Heart right ventricle (tissue), 16 donors: ENCODE measurements around the gene CYBA. TPM values are rescaled to one million over a fixed set of nuclear protein-coding genes. Genes with fewer than 3 reads are reported as not detected.
A peak's percentile ranks its signal among the peaks of the same experiment; 100 is the strongest.

Experiments used
- ATAC-seq, 8 donors: fragments of 200-7000 bp; cut with Tn5 transposase; one replicate each; pipeline ENCODE4 v1.9.1; 2020; ENCODE audit warnings: mild to moderate bottlenecking in 8 of 8, moderate library complexity in 8 of 8, moderate number of reproducible peaks in 1 of 8
- DNase-seq, 2 donors: peaks; one replicate each; pipeline ENCODE4 v3.0.0-alpha.2; 2020
- H3K27ac ChIP-seq, 10 donors: fragments of 200-600 bp; sonication (generic) in 2 of 10; one replicate each; pipeline versions ENCODE4 v1.5.0 to v1.8.0; 2020 to 2022; ENCODE audit warnings: mild to moderate bottlenecking in 3 of 10
- H3K27me3 ChIP-seq, 7 donors: fragments of 200-600 bp; one replicate each; pipeline ENCODE4 v1.8.0; 2021 to 2022; ENCODE audit warnings: mild to moderate bottlenecking in 2 of 7
- H3K36me3 ChIP-seq, 9 donors: fragments of 200-600 bp; sonication (generic) in 1 of 9; one replicate each; pipeline versions ENCODE4 v1.5.0 to v1.8.0; 2020 to 2022; ENCODE audit warnings: mild to moderate bottlenecking in 2 of 9
- H3K4me1 ChIP-seq, 9 donors: fragments of 200-600 bp; sonication (generic) in 1 of 9; one replicate each; pipeline versions ENCODE4 v1.5.0 to v1.8.0; 2020 to 2022; ENCODE audit warnings: mild to moderate bottlenecking in 4 of 9
- H3K4me3 ChIP-seq, 10 donors: fragments of 200-600 bp; sonication (generic) in 2 of 10; one replicate each; pipeline versions ENCODE4 v1.5.0 to v1.8.0; 2020 to 2022; ENCODE audit warnings: mild to moderate bottlenecking in 7 of 10, moderate library complexity in 2 of 10
- H3K9me3 ChIP-seq, 11 donors: fragments of 200-600 bp in 10 of 11; sonication (generic) in 2 of 11; one replicate each; pipeline versions ENCODE4 v1.5.0 to v1.8.0; 2013 to 2022; ENCODE audit warnings: mild to moderate bottlenecking in 2 of 11, control low read depth in 1 of 11, moderate library complexity in 1 of 11
- WGBS, 2 donors: extraction: QIAGEN DNeasy Blood & Tissue Kit; methylation state at CpG; one replicate each; pipeline ENCODE4 v1.1.7; 2013; ENCODE audit warnings: inconsistent platforms in 1 of 2; 5-methylcytosine and 5-hydroxymethylcytosine counted together
- intact Hi-C, 10 donors: fragments of 100-400 bp; cut with DNase I; formaldehyde crosslinking; loops; one replicate each; pipeline versions ENCODE4 v1.11.1 to v1.14.2; 2022
- long read RNA-seq, 3 donors: library from polyadenylated mRNA; unstranded; transcript quantifications; one replicate each; pipeline ENCODE4 v2.0.0, GENCODE V29; 2020 to 2021
- polyA plus RNA-seq, 2 donors: library from polyadenylated mRNA; stranded (reverse); fragments of 200-250 nt; gene quantifications; one replicate each; pipeline ENCODE4 v1.2.3, GENCODE V29; 2013
- total RNA-seq, 10 donors: library from RNA; stranded (reverse); fragmentation: NEBNext Ultra II Directional in 3 of 10; extraction: Animal tissue kit (Norgen Biotek cat#: 25700) in 3 of 10; gene quantifications; one replicate each; pipeline versions ENCODE4 v1.2.1 to v1.2.4, GENCODE V29; 2021 to 2023
- TF ChIP-seq, protein P1 (sequence below), 9 donors: fragments of 200-600 bp; sonication (generic) in 2 of 9; IDR thresholded peaks; one replicate each; pipeline versions ENCODE4 v1.5.0 to v1.8.0; 2021 to 2022; ENCODE audit warnings: antibody characterized with exemption in 9 of 9, mild to moderate bottlenecking in 5 of 9, moderate library complexity in 1 of 9
- donor health status: Arrhythmogenic right ventricular cardiomyopathy.
- donor health status: ischemic (EF 13 %, LVEDD 7.1; RV severe dilation, severe dysfunction).
- donor health status: healthy with polysubstance abuse.
- donor health status: DM: no; HTN: yes; CAD: no.
- donor health status: DM: no; HTN: no; CAD: no.
- donor health status: ischemic (EF 25% LVEDD 6.9; RV normal size, moderate dysfunction).
- donor health status: ischemic (EF 25% LVEDD 5.7; RV mildly dilated, moderate dysfunction).
- donor health status: healthy.
- donor health status: DM: yes; HTN: yes; CAD: no.
- donor health status: Ischemic cardiomyopathy.
- donor health status: ischemic (EF 35%, LVEDD 5.7; RV mildly dilated, moderate dysfunction).
- donor health status: nonischemic (EF 11% LVEDD 7.7; RV severe dilation, severe dysfunction).
- donor health status: DM: yes; HTN: yes; CAD: no.
- donor health status: PGD.
- donor health status: ischemic (EF 29% LVEDD 5.4; RV normal size, mild dysfunction).
- donor health status: nonischemic (EF 23%, LVEDD 6.1; RV moderate dilation, normal function).

Gene CYBA
- total RNA-seq (100 to 1,000 TPM in 1 of 10 donors, 10 to 100 TPM in 9; 13.0 to 117 (median 27.7) TPM), polyA plus RNA-seq (10 to 100 TPM; 72.2 to 90.0 TPM)
- long read RNA-seq, donor 1, transcript CYBA-201 (6 exons, 797 nt): major isoform, 23 of 35 reads
- long read RNA-seq, donor 1, partial matches to known transcripts: 3 of 35 reads
- long read RNA-seq, donor 1, other reads (novel, unspliced or antisense): 9 of 35 reads
- long read RNA-seq, donor 2, transcript CYBA-201 (6 exons, 797 nt): major isoform, 33 of 42 reads
- long read RNA-seq, donor 2, partial matches to known transcripts: 3 of 42 reads
- long read RNA-seq, donor 2, other reads (novel, unspliced or antisense): 6 of 42 reads
- long read RNA-seq, donor 3: 0 reads

DNA sequence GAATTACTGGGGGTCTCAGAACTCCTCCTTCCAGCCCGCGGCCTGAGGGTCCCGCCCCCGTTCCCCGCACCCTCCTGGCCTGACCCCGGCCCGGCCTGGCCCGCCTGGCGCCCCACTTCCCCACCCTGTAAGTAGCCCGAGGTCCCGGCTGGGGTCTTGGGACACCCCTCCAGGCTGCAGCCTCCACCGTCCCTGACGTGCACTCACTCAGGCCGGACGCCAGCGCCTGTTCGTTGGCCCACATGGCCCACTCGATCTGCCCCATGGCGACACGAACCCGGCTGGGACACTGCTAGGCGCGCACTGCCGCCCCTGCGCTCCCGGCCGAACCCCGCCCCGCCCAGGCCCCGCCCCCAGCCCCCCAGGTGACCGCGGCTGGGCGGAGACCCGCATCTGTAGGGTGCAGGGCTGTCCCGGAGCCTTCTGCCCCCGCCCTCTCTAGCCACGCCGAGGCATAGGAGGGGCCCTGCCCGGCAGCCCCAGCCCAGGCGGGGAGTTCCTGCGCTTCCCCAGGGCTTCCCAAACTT, at the start of gene CYBA:
Gene CYBA (minus strand): TSS at position 305 of the 527 bp plus-strand sequence. CDS start 40 bp downstream, at position 265.
- Histone ChIP-seq H3K4me1 (peaks cover 10 to 51% (median 24%) of the 10 kb centered on the region in 9 donors), H3K4me3 (peak within 1 kb of the TSS; percentile 45 to 87 (median 76)), H3K36me3 (peaks cover 0 to 59% (median 13%) of the 10 kb centered on the region in 9 donors), H3K9me3 (no peaks in the 10 kb centered on the region), H3K27me3 (no peaks in the 10 kb centered on the region), H3K27ac (peak within 1 kb of the TSS; percentile 48 to 98 (median 76))
- ATAC-seq (peak; percentile 78 to 92 (median 89)), DNase-seq (peak; percentile 77 to 81)
- 0 to 2% methylated on average over 39 to 41 of the region's 41 CpGs for WGBS, 2 donors
- TF ChIP-seq, protein P1, sequence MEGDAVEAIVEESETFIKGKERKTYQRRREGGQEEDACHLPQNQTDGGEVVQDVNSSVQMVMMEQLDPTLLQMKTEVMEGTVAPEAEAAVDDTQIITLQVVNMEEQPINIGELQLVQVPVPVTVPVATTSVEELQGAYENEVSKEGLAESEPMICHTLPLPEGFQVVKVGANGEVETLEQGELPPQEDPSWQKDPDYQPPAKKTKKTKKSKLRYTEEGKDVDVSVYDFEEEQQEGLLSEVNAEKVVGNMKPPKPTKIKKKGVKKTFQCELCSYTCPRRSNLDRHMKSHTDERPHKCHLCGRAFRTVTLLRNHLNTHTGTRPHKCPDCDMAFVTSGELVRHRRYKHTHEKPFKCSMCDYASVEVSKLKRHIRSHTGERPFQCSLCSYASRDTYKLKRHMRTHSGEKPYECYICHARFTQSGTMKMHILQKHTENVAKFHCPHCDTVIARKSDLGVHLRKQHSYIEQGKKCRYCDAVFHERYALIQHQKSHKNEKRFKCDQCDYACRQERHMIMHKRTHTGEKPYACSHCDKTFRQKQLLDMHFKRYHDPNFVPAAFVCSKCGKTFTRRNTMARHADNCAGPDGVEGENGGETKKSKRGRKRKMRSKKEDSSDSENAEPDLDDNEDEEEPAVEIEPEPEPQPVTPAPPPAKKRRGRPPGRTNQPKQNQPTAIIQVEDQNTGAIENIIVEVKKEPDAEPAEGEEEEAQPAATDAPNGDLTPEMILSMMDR (IDR thresholded peaks at IDR 0.05): no peak
- intact Hi-C loops: no loop called here

DNA sequence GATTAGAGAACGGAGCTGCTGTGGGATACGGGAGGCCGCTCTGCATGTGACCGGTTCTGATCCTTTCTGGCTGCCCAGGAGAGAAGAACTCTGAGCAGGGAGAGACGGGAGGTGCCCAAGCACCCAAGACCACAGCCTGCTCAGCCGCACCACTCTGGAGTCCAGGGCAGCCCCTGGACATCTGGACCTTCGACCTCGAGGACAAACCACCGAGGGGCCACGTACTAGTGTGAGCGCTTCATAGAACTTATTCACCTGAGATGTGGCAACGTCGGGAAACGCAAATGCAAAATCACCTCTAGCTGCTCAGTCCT, 49.4 kb upstream of the CYBA start:
- 80 to 81% methylated on average over 14 of the region's 14 CpGs for WGBS, 2 donors
- DNase-seq (no peak), ATAC-seq (no peak)
- Histone ChIP-seq H3K36me3 (peaks cover 0 to 64% (median 25%) of the 10 kb centered on the region in 9 donors), H3K27ac (peak overlapping the region in 9 of 10 donors; percentile 64 to 97 (median 83)), H3K4me1 (peaks cover 7 to 61% (median 49%) of the 10 kb centered on the region in 9 donors), H3K9me3 (no peaks in the 10 kb centered on the region), H3K4me3 (peak overlapping the region in 4 of 10 donors; percentile 6 to 99 (median 26)), H3K27me3 (no peaks in the 10 kb centered on the region)
- intact Hi-C loops: loop anchor here in 3 of 10 donors (5.0 to 10.0 kb wide), 2 partner anchors 38 to 125 kb away; partner anchors contain the start of genes ZC3H18 (in 2 of the 3) and MVD (in 1 of the 3)
- TF ChIP-seq, protein P1 (IDR thresholded peaks at IDR 0.05): no peak

DNA sequence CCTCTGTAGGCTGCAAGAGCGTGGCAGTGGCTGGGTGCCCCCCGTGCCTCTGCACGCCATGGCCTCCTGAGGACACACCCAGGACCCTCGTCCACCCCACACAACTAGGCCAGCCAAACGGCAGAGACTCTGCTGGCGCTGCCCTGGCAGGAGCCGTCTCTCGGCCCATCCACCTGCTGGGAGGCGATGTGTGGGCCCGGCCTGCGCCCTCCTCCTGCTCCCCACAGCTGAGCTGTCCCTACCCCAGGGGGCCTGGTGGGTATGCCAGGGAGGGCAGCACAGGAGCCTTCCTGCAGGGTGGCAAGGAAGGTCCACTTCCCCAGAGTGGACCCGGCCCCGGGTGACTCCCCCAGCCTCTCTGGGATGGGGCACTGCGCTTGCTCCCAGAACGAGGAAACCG, 48.3 kb upstream of the CYBA start:
- WGBS, 2 donors: 94 to 96% methylated on average over 15 to 16 of the region's 16 CpGs
- DNase-seq: no peak
- no peaks in the 10 kb centered on the region for H3K27me3 ChIP-seq
- H3K27ac ChIP-seq: peak overlapping the region in 1 of 10 donors; percentile 97
- TF ChIP-seq, protein P1 (IDR thresholded peaks at IDR 0.05): no peak
- no peak overlapping the region for H3K4me3 ChIP-seq
- H3K4me1 ChIP-seq: peaks cover 0 to 50% (median 38%) of the 10 kb centered on the region in 9 donors
- peaks cover 0 to 66% (median 25%) of the 10 kb centered on the region in 9 donors for H3K36me3 ChIP-seq
- intact Hi-C loops: no loop called here
- H3K9me3 ChIP-seq: no peaks in the 10 kb centered on the region
- ATAC-seq: no peak

DNA sequence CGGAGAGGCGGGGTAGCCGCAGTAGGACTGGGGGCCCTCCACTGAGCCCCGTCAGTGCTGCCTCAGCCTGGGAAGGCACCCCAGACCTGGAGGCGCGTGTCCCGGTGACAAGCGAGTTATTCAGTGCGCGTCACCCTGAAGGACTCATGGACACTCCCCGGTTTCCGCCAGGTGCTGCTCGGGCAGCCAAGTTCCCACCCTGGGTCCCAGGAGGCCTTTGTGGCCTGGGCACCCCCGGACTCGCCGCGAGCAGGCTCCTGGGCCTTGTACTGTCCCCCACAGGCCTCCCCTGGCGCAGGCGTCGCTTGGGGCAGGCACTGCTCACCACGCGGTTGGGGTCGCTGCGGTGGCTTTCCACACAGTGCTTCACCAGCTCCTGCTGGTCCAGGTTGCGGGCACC, 47.8 kb upstream of the CYBA start:
- intact Hi-C loops: no loop called here
- Histone ChIP-seq H3K9me3 (no peaks in the 10 kb centered on the region), H3K27me3 (no peaks in the 10 kb centered on the region), H3K4me1 (peaks cover 0 to 44% (median 34%) of the 10 kb centered on the region in 9 donors), H3K36me3 (peaks cover 0 to 66% (median 25%) of the 10 kb centered on the region in 9 donors), H3K27ac (no peak overlapping the region), H3K4me3 (no peak overlapping the region)
- WGBS, 2 donors: 98% methylated on average over 25 of the region's 25 CpGs
- TF ChIP-seq, protein P1 (IDR thresholded peaks at IDR 0.05): no peak
- ATAC-seq (no peak), DNase-seq (no peak)
